ENCODE results near the gene CARD9.

DNA sequence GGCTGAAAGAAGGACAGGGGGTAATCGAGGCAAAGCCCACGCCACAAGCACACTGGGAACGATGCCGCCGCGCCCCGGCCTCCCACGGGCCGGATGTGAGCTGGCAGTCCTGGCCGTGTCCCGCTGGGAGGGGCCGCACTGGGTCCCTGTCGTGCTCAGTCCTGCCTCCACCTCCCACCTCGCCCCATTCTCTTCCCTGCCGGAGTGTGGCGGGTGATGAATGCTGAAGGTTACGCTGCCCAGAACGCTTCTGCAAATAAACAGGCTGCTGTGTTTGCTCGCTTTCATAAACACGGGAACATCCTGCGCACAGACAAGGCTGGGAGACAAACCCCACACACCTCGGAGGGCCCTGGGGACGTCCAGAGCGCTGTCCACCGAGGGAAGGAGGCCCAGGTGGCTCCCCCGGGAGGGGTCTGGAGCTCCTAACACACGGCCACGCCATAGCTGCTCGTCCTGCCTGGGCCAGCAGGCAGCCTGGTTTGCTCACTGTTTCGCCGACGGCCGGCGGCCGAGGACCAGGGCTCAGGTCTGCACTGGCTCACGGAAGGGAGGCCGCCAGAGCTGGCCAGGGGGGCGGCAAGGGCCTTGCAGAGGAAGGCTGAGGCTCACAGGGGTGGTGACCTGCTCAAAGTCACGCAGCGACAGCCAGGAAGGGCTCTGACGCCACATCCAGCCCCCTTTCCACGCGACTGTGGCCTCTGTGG, 12.3 kb downstream of the CARD9 start:
- TF ChIP-seq, protein P1, sequence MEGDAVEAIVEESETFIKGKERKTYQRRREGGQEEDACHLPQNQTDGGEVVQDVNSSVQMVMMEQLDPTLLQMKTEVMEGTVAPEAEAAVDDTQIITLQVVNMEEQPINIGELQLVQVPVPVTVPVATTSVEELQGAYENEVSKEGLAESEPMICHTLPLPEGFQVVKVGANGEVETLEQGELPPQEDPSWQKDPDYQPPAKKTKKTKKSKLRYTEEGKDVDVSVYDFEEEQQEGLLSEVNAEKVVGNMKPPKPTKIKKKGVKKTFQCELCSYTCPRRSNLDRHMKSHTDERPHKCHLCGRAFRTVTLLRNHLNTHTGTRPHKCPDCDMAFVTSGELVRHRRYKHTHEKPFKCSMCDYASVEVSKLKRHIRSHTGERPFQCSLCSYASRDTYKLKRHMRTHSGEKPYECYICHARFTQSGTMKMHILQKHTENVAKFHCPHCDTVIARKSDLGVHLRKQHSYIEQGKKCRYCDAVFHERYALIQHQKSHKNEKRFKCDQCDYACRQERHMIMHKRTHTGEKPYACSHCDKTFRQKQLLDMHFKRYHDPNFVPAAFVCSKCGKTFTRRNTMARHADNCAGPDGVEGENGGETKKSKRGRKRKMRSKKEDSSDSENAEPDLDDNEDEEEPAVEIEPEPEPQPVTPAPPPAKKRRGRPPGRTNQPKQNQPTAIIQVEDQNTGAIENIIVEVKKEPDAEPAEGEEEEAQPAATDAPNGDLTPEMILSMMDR (conservative IDR thresholded peaks at IDR 0.05 in 1 of 2, IDR thresholded peaks at IDR 0.05 in 1 of 2; ENCODE audit: low read depth in 1 of 2, low read length in 2 of 2), result no peak
- no peak for TF ChIP-seq EZH2 (IDR thresholded peaks at IDR 0.05; ENCODE audit: low read length, missing control alignments)

Data from fibroblast of lung (primary cell).